Glutamatergic neuron (in vitro differentiated cells): ENCODE results near the gene C11orf91. TPM values are rescaled to one million over a fixed set of nuclear protein-coding genes. Genes with fewer than 3 reads are reported as not detected.

Experiments used
- DNase-seq: peaks from one replicate; pipeline ENCODE4 v3.0.0; 2022
- H3K27ac Mint-ChIP-seq: one replicate; pipeline ENCODE4 v1.8.0; 2020; ENCODE audit warnings: mild to moderate bottlenecking, mixed read lengths, inconsistent platforms; ENCODE audit not compliant: unreplicated experiment
- H3K27me3 Mint-ChIP-seq: one replicate; pipeline ENCODE4 v1.8.0; 2020; ENCODE audit warnings: mild to moderate bottlenecking, moderate library complexity, mixed read lengths, inconsistent platforms; ENCODE audit not compliant: unreplicated experiment
- H3K36me3 Mint-ChIP-seq: one replicate; pipeline ENCODE4 v1.8.0; 2020; ENCODE audit warnings: mild to moderate bottlenecking, mixed read lengths, inconsistent platforms; ENCODE audit not compliant: unreplicated experiment
- H3K4me1 Mint-ChIP-seq: one replicate; pipeline ENCODE4 v1.8.0; 2020; ENCODE audit warnings: mild to moderate bottlenecking, low read depth, mixed read lengths, inconsistent platforms; ENCODE audit not compliant: unreplicated experiment
- H3K4me3 Mint-ChIP-seq: one replicate; pipeline ENCODE4 v1.8.0; 2020; ENCODE audit warnings: mild to moderate bottlenecking, mixed read lengths, inconsistent platforms; ENCODE audit not compliant: unreplicated experiment
- H3K9me3 Mint-ChIP-seq: one replicate; pipeline ENCODE4 v1.8.0; 2020; ENCODE audit warnings: mild to moderate bottlenecking, moderate library complexity, mixed read lengths, inconsistent platforms; ENCODE audit not compliant: unreplicated experiment
- total RNA-seq: library from RNA; stranded (reverse); fragmentation: NEBNext Ultra II Directional; extraction: Animal tissue kit (Norgen Biotek cat#: 25700); gene quantifications from one replicate; pipeline ENCODE4 v1.2.1, GENCODE V29; 2021; ENCODE audit not compliant: unreplicated experiment
- TF ChIP-seq, protein P1 (sequence below): fragments of 200-600 bp; sonication (generic); IDR thresholded peaks from one replicate; pipeline ENCODE4 v1.5.0; 2021; ENCODE audit not compliant: partially characterized antibody, unreplicated experiment

Gene C11orf91
- total RNA-seq, 1 donor from 2014 or later = not detected

DNA sequence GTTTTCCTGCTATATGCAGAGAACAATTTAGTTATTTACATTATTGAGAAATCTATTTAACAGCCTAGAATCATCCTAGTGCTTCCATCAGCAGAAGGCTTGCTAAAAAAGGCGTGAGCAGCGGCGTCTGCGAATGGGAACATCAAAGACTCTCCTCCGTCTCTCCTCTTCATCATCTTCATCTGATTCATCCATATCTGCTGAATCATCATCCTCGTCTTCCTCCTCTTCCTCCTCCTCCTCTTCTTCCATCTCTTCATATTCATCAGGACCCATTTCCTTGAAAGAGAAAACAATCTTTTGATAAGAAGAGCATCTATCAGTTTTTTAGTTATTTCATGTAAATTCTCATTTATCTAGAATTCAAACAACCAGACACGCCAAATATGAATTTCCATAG, 41.2 kb upstream of the C11orf91 start:
- TF ChIP-seq, protein P1, sequence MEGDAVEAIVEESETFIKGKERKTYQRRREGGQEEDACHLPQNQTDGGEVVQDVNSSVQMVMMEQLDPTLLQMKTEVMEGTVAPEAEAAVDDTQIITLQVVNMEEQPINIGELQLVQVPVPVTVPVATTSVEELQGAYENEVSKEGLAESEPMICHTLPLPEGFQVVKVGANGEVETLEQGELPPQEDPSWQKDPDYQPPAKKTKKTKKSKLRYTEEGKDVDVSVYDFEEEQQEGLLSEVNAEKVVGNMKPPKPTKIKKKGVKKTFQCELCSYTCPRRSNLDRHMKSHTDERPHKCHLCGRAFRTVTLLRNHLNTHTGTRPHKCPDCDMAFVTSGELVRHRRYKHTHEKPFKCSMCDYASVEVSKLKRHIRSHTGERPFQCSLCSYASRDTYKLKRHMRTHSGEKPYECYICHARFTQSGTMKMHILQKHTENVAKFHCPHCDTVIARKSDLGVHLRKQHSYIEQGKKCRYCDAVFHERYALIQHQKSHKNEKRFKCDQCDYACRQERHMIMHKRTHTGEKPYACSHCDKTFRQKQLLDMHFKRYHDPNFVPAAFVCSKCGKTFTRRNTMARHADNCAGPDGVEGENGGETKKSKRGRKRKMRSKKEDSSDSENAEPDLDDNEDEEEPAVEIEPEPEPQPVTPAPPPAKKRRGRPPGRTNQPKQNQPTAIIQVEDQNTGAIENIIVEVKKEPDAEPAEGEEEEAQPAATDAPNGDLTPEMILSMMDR = no peak
- Mint-ChIP-seq H3K9me3 (no peaks in the 10 kb centered on the region), H3K36me3 (no peaks in the 10 kb centered on the region), H3K4me3 (no peak overlapping the region), H3K27ac (no peak overlapping the region), H3K4me1 (peaks cover 4% of the 10 kb centered on the region), H3K27me3 (no peaks in the 10 kb centered on the region)
- no peak for DNase-seq

GRCh38 chr11:33737362-33737821, 36.8 kb upstream of the C11orf91 start:
- peaks cover 11% of the 10 kb centered on the region for H3K4me1 Mint-ChIP-seq
- H3K36me3 Mint-ChIP-seq = no peaks in the 10 kb centered on the region
- peak overlapping the region; percentile 75 for H3K4me3 Mint-ChIP-seq
- no peak overlapping the region for H3K27ac Mint-ChIP-seq
- DNase-seq = no peak
- no peaks in the 10 kb centered on the region for H3K9me3 Mint-ChIP-seq
- TF ChIP-seq, protein P1 = no peak
- H3K27me3 Mint-ChIP-seq = no peaks in the 10 kb centered on the region

GRCh38 chr11:33736148-33736812, 35.7 kb upstream of the C11orf91 start, which contains the start of gene CD59:
TSS of gene CD59 (minus strand) at chr11:33736423. CDS start at chr11:33722445, 13,978 bp downstream.
- Mint-ChIP-seq H3K4me1 (peaks cover 14% of the 10 kb centered on the region), H3K27ac (no peak within 1 kb of the TSS), H3K27me3 (no peaks in the 10 kb centered on the region), H3K36me3 (no peaks in the 10 kb centered on the region), H3K4me3 (peak within 1 kb of the TSS; percentile 90), H3K9me3 (no peaks in the 10 kb centered on the region)
- TF ChIP-seq, protein P1 = no peak
- DNase-seq = peak; percentile 95

- H3K36me3 Mint-ChIP-seq = no peaks in the 10 kb centered on the region
- TF ChIP-seq, protein P1 = no peak
- H3K4me3 Mint-ChIP-seq = peak overlapping the region; percentile 90
- peak; percentile 18 for DNase-seq
- H3K27me3 Mint-ChIP-seq = no peaks in the 10 kb centered on the region
- no peaks in the 10 kb centered on the region for H3K9me3 Mint-ChIP-seq
- peaks cover 18% of the 10 kb centered on the region for H3K4me1 Mint-ChIP-seq
- no peak overlapping the region for H3K27ac Mint-ChIP-seq
Measured at GRCh38 chr11:33735271-33736147, 34.9 kb upstream of the C11orf91 start.
